SK-N-MC (cell line): Measurements from ENCODE around the gene LBX1.

Experiments used
- EZH2 ChIP-seq: fragments of 200-600 bp; sonication (generic); IDR thresholded peaks from one replicate; pipeline ENCODE4 v1.6.1; 2017; ENCODE audit warnings: antibody characterized with exemption
- FOXP2 ChIP-seq: optimal IDR thresholded peaks from 2 replicates; pipeline ENCODE3; 2011; ENCODE audit warnings: mild to moderate bottlenecking, moderate library complexity; ENCODE audit not compliant: insufficient read depth; ENCODE audit errors: extremely low read length, control extremely low read depth
- POLR2AphosphoS5 ChIP-seq: IDR thresholded peaks from 2 replicates; pipeline ENCODE4 v1.6.1; 2012; ENCODE audit warnings: mild to moderate bottlenecking, low read depth, low read length, borderline replicate concordance

DNA sequence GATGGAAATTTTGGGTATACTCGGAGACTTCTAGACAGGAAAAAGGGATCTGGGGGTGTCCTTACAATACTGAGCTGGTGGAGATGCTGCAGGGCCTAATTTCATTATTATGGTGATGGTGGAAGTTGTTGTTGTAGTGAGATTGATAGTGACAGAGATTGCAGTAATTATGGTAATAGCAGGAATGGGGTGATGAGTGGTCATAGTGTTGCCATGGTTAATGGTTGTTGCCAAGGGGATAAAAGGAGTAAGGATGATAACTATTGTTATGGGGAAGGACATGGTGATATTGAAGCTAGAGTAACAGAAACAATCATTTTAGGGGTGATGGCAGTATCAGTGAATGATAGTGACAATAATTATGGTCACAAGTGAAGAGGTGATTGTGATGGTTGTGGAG, 27.1 kb upstream of the LBX1 start:
- no peak for TF ChIP-seq POLR2AphosphoS5
- TF ChIP-seq EZH2: no peak
- no peak for TF ChIP-seq FOXP2
